HEK293 (cell line): ENCODE results near the gene ARHGAP33.

Experiments used
- GFI1B ChIP-seq: fragments of 450-650 bp; formaldehyde crosslinking; IDR thresholded peaks from 2 replicates; pipeline ENCODE4 v1.5.1; 2016; ENCODE audit warnings: missing biosample characterization, missing genetic modification characterization
- GLI2 ChIP-seq: fragments of 450-650 bp; formaldehyde crosslinking; IDR thresholded peaks from 2 replicates; pipeline ENCODE4; 2017; ENCODE audit warnings: missing biosample characterization, missing genetic modification characterization, low read depth, borderline replicate concordance
- GLIS2 ChIP-seq: fragments of 450-650 bp; formaldehyde crosslinking; IDR thresholded peaks from 2 replicates; pipeline ENCODE4 v1.5.1; 2016; ENCODE audit warnings: missing biosample characterization, missing genetic modification characterization
- KLF9 ChIP-seq: fragments of 450-650 bp; formaldehyde crosslinking; IDR thresholded peaks from 2 replicates; pipeline ENCODE4 v1.5.1; 2016; ENCODE audit warnings: missing biosample characterization, missing genetic modification characterization, low read depth
- MEIS1 ChIP-seq: sonication (generic); formaldehyde crosslinking; IDR thresholded peaks from 2 replicates; pipeline ENCODE4 v1.8.1; 2022; ENCODE audit warnings: missing genetic modification reagents, mild to moderate bottlenecking, borderline replicate concordance
- OSR2 ChIP-seq: fragments of 450-650 bp; formaldehyde crosslinking; IDR thresholded peaks from 2 replicates; pipeline ENCODE4 v1.5.1; 2016; ENCODE audit warnings: missing biosample characterization, missing genetic modification characterization
- SP2 ChIP-seq: fragments of 450-650 bp; formaldehyde crosslinking; IDR thresholded peaks from 2 replicates; pipeline ENCODE4 v1.5.1; 2016; ENCODE audit warnings: missing biosample characterization, missing genetic modification characterization
- SP3 ChIP-seq: fragments of 450-650 bp; formaldehyde crosslinking; IDR thresholded peaks from 2 replicates; pipeline ENCODE4 v1.5.1; 2016; ENCODE audit warnings: missing biosample characterization, missing genetic modification characterization
- ZBTB1 ChIP-seq: fragments of 450-650 bp; formaldehyde crosslinking; IDR thresholded peaks from 2 replicates; pipeline ENCODE4 v1.5.1; 2016; ENCODE audit warnings: missing biosample characterization, missing genetic modification characterization
- ZBTB48 ChIP-seq: fragments of 450-650 bp; formaldehyde crosslinking; IDR thresholded peaks from 2 replicates; pipeline ENCODE4 v1.5.1; 2016; ENCODE audit warnings: missing biosample characterization, missing genetic modification characterization
- ZFP3 ChIP-seq: fragments of 450-650 bp; formaldehyde crosslinking; IDR thresholded peaks from 2 replicates; pipeline ENCODE4 v1.5.1; 2016; ENCODE audit warnings: low read depth, missing biosample characterization, missing genetic modification characterization
- ZFP41 ChIP-seq: fragments of 450-650 bp; formaldehyde crosslinking; IDR thresholded peaks from 2 replicates; pipeline ENCODE4 v1.5.1; 2016; ENCODE audit warnings: missing biosample characterization, missing genetic modification characterization, borderline replicate concordance
- ZNF202 ChIP-seq: fragments of 450-650 bp; formaldehyde crosslinking; IDR thresholded peaks from 2 replicates; pipeline ENCODE4 v1.5.1; 2016; ENCODE audit warnings: missing biosample characterization, missing genetic modification characterization, borderline replicate concordance
- ZNF239 ChIP-seq: fragments of 450-650 bp; formaldehyde crosslinking; IDR thresholded peaks from 2 replicates; pipeline ENCODE4 v1.5.1; 2016; ENCODE audit warnings: missing biosample characterization, missing genetic modification characterization
- ZNF24 ChIP-seq: fragments of 450-650 bp; formaldehyde crosslinking; IDR thresholded peaks from 2 replicates; pipeline ENCODE4 v1.5.1; 2016; ENCODE audit warnings: missing biosample characterization, missing genetic modification characterization
- ZNF266 ChIP-seq: fragments of 450-650 bp; formaldehyde crosslinking; IDR thresholded peaks from 2 replicates; pipeline ENCODE4 v1.5.1; 2016; ENCODE audit warnings: missing biosample characterization, missing genetic modification characterization, low read depth
- ZNF274 ChIP-seq, 2 experiments: fragments of 200-500 bp in 1 of 2; fragments of 450-650 bp in 1 of 2; sonication (Bioruptor generic) in 1 of 2; formaldehyde crosslinking in 1 of 2; IDR thresholded peaks; 2 replicates each; pipeline versions ENCODE4 v1.5.1 to v1.6.1; 2014 to 2016; ENCODE audit warnings: borderline replicate concordance in 1 of 2, inconsistent platforms in 1 of 2, low read length in 1 of 2, missing biosample characterization in 1 of 2, missing genetic modification characterization in 1 of 2
- ZNF292 ChIP-seq: fragments of 450-650 bp; formaldehyde crosslinking; IDR thresholded peaks from 2 replicates; pipeline ENCODE4 v1.5.1; 2016; ENCODE audit warnings: low read depth, missing biosample characterization, missing genetic modification characterization, borderline replicate concordance
- ZNF302 ChIP-seq: fragments of 450-650 bp; formaldehyde crosslinking; IDR thresholded peaks from 2 replicates; pipeline ENCODE4 v1.5.1; 2016; ENCODE audit warnings: missing biosample characterization, missing genetic modification characterization, low read depth
- ZNF311 ChIP-seq: fragments of 450-650 bp; formaldehyde crosslinking; IDR thresholded peaks from 2 replicates; pipeline ENCODE4 v1.5.1; 2017; ENCODE audit warnings: missing biosample characterization, missing genetic modification characterization, borderline replicate concordance
- ZNF341 ChIP-seq: fragments of 450-650 bp; formaldehyde crosslinking; IDR thresholded peaks from 2 replicates; pipeline ENCODE4; 2016; ENCODE audit warnings: low read depth, missing biosample characterization, missing genetic modification characterization
- ZNF48 ChIP-seq: fragments of 450-650 bp; formaldehyde crosslinking; IDR thresholded peaks from 2 replicates; pipeline ENCODE4 v1.5.1; 2016; ENCODE audit warnings: missing biosample characterization, missing genetic modification characterization
- ZNF585B ChIP-seq: fragments of 450-650 bp; formaldehyde crosslinking; IDR thresholded peaks from 2 replicates; pipeline ENCODE4 v1.5.1; 2016; ENCODE audit warnings: missing biosample characterization, missing genetic modification characterization
- ZNF596 ChIP-seq: fragments of 450-650 bp; IDR thresholded peaks from 2 replicates; pipeline ENCODE4 v1.5.0; 2018; ENCODE audit warnings: missing biosample characterization, mild to moderate bottlenecking, missing genetic modification characterization, moderate library complexity
- ZNF600 ChIP-seq: fragments of 450-650 bp; formaldehyde crosslinking; IDR thresholded peaks from 2 replicates; pipeline ENCODE4 v1.5.1; 2016; ENCODE audit warnings: missing biosample characterization, missing genetic modification characterization
- ZNF791 ChIP-seq: fragments of 450-650 bp; formaldehyde crosslinking; IDR thresholded peaks from 2 replicates; pipeline ENCODE4 v1.5.1; 2016; ENCODE audit warnings: missing biosample characterization, missing genetic modification characterization
- ZXDB ChIP-seq: fragments of 450-650 bp; formaldehyde crosslinking; IDR thresholded peaks from 2 replicates; pipeline ENCODE4 v1.5.1; 2016; ENCODE audit warnings: missing biosample characterization, missing genetic modification characterization
- TF ChIP-seq, protein P1 (sequence below): fragments of 450-650 bp; formaldehyde crosslinking; IDR thresholded peaks from 2 replicates; pipeline ENCODE4 v1.5.1; 2016; ENCODE audit warnings: missing biosample characterization, missing genetic modification characterization
- TF ChIP-seq, protein P2 (sequence below): fragments of 450-650 bp; formaldehyde crosslinking; IDR thresholded peaks from 2 replicates; pipeline ENCODE4 v1.5.1; 2016; ENCODE audit warnings: missing biosample characterization, missing genetic modification characterization, borderline replicate concordance
- TF ChIP-seq, protein P3 (sequence below): fragments of 450-650 bp; formaldehyde crosslinking; IDR thresholded peaks from 2 replicates; pipeline ENCODE4 v1.5.1; 2016; ENCODE audit warnings: missing biosample characterization, missing genetic modification characterization, low read depth

The ARHGAP33 gene

DNA sequence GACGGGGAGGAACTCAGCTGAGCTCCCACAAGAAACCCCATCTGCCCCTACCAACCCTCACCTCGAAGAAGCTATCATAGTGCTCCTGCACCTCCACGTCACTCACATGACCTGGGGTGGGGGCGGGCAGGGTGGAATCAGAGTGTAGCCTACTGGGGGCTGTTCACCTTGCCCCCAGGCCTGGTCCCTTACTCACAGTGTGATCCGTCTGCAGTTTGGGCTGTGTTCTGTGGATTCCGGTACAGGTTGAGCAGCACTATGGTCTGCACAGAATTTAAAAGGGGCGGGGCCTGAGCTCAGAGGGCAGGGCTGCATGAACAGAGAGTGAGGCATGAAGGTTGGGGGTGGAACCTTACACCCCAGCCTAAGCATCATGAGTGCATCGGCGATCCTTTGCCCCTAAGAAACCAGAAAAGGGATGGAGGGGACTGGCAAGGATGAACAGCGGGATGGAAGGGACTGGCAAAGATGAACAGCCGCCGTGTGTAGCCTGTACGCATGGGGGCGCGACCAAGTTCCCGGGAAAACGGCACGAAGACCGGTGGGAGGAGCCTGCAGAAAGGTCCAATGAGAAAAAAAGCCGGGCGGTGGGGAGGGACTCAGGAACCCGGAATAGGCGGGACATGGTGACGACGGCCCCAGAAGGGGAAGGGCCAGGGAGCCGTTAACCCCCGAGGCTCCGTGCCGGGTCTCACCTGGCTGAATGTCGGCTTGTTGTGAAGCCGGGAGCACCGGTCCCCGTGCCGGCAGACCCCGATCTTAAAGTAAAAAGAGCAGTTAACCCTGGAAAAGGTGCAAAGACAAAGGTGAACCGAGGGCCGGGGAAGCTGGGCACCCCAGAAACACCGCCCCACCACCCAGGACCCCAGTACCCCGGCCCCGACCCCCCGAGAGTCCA lies 30.7 kb upstream of the ARHGAP33 start (continued):
- TF ChIP-seq ZNF48 (tag by site-specific recombination) (no peak), ZNF600 (tag by site-specific recombination) (0 out of 2 replicates have a peak, but pooled peaks have one; percentile 10), GFI1B (no peak), ZBTB48 (peak; percentile 92), ZNF596 (tag by site-specific recombination) (no peak), ZNF274 (IDR thresholded peaks at IDR 0.05; ENCODE audit: low read length) (no peak), ZNF274 (tag by site-specific recombination; IDR thresholded peaks at IDR 0.05; ENCODE audit: borderline replicate concordance) (no peak), ZXDB (tag by site-specific recombination) (peak; percentile 82), ZNF24 (tag by site-specific recombination) (no peak), ZBTB1 (tag by site-specific recombination) (0 out of 2 replicates have a peak, but pooled peaks have one; percentile 26), SP2 (tag by site-specific recombination) (peak; percentile 99), MEIS1 (no peak), OSR2 (tag by site-specific recombination) (no peak), ZNF585B (no peak), ZNF302 (tag by site-specific recombination) (no peak), ZNF202 (no peak), ZNF791 (no peak), KLF9 (tag by site-specific recombination) (peak; percentile 92), ZNF266 (tag by site-specific recombination) (no peak), ZFP3 (tag by site-specific recombination) (no peak), GLIS2 (tag by site-specific recombination) (peak; percentile 50), ZNF239 (no peak), SP3 (peak; percentile 98), ZNF292 (no peak), ZFP41 (tag by site-specific recombination) (no peak), ZNF341 (tag by site-specific recombination) (peak; percentile 99), ZNF311 (tag by site-specific recombination) (no peak), GLI2 (tag by site-specific recombination) (no peak)
- TF ChIP-seq, protein P1, sequence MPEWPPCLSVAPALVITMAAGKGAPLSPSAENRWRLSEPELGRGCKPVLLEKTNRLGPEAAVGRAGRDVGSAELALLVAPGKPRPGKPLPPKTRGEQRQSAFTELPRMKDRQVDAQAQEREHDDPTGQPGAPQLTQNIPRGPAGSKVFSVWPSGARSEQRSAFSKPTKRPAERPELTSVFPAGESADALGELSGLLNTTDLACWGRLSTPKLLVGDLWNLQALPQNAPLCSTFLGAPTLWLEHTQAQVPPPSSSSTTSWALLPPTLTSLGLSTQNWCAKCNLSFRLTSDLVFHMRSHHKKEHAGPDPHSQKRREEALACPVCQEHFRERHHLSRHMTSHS (tag by site-specific recombination): no peak
- TF ChIP-seq, protein P2, sequence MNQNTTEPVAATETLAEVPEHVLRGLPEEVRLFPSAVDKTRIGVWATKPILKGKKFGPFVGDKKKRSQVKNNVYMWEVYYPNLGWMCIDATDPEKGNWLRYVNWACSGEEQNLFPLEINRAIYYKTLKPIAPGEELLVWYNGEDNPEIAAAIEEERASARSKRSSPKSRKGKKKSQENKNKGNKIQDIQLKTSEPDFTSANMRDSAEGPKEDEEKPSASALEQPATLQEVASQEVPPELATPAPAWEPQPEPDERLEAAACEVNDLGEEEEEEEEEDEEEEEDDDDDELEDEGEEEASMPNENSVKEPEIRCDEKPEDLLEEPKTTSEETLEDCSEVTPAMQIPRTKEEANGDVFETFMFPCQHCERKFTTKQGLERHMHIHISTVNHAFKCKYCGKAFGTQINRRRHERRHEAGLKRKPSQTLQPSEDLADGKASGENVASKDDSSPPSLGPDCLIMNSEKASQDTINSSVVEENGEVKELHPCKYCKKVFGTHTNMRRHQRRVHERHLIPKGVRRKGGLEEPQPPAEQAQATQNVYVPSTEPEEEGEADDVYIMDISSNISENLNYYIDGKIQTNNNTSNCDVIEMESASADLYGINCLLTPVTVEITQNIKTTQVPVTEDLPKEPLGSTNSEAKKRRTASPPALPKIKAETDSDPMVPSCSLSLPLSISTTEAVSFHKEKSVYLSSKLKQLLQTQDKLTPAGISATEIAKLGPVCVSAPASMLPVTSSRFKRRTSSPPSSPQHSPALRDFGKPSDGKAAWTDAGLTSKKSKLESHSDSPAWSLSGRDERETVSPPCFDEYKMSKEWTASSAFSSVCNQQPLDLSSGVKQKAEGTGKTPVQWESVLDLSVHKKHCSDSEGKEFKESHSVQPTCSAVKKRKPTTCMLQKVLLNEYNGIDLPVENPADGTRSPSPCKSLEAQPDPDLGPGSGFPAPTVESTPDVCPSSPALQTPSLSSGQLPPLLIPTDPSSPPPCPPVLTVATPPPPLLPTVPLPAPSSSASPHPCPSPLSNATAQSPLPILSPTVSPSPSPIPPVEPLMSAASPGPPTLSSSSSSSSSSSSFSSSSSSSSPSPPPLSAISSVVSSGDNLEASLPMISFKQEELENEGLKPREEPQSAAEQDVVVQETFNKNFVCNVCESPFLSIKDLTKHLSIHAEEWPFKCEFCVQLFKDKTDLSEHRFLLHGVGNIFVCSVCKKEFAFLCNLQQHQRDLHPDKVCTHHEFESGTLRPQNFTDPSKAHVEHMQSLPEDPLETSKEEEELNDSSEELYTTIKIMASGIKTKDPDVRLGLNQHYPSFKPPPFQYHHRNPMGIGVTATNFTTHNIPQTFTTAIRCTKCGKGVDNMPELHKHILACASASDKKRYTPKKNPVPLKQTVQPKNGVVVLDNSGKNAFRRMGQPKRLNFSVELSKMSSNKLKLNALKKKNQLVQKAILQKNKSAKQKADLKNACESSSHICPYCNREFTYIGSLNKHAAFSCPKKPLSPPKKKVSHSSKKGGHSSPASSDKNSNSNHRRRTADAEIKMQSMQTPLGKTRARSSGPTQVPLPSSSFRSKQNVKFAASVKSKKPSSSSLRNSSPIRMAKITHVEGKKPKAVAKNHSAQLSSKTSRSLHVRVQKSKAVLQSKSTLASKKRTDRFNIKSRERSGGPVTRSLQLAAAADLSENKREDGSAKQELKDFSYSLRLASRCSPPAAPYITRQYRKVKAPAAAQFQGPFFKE (tag by site-specific recombination): no peak
- TF ChIP-seq, protein P3, sequence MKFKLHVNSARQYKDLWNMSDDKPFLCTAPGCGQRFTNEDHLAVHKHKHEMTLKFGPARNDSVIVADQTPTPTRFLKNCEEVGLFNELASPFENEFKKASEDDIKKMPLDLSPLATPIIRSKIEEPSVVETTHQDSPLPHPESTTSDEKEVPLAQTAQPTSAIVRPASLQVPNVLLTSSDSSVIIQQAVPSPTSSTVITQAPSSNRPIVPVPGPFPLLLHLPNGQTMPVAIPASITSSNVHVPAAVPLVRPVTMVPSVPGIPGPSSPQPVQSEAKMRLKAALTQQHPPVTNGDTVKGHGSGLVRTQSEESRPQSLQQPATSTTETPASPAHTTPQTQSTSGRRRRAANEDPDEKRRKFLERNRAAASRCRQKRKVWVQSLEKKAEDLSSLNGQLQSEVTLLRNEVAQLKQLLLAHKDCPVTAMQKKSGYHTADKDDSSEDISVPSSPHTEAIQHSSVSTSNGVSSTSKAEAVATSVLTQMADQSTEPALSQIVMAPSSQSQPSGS: no peak
